Measurements from ENCODE around the gene PEX14. TPM values are rescaled to one million over a fixed set of nuclear protein-coding genes. Genes with fewer than 3 reads are reported as not detected.

Gene PEX14
- total and polyA plus RNA-seq, 2 experiments from 2014 or later = 17.6 to 19.6 TPM

GRCh38 chr1:10674700-10675609 is 200.2 kb downstream of the PEX14 start:
- Histone ChIP-seq H3K36me3 (ENCODE audit: insufficient read depth) (no peaks in the 10 kb centered on the region; the same call in 1 of the 2 replicates), H3K27me3 (ENCODE audit: insufficient read depth) (no peaks in the 10 kb centered on the region), H3K79me2 (replicated peaks; ENCODE audit: insufficient read depth) (no peaks in the 10 kb centered on the region), H3K4me1 (ENCODE audit: insufficient read depth) (peaks cover 21% of the 10 kb centered on the region), H3K27ac (ENCODE audit: low read depth) (no peak overlapping the region), H3K9me2 (ENCODE audit: insufficient read depth) (no peaks in the 10 kb centered on the region), H3K4me2 (no peak overlapping the region), H2AFZ (no peak overlapping the region), H3F3A (replicated peaks; ENCODE audit: low read depth) (no peaks in the 10 kb centered on the region), H3K4me3 (no peak overlapping the region), H4K20me1 (replicated peaks; ENCODE audit: insufficient read depth) (no peaks in the 10 kb centered on the region)
- no peak overlapping the region for H3K27ac Mint-ChIP-seq
- no peak for ATAC-seq
- no peak for TF ChIP-seq ZNF114 (CRISPR knock-in tag; IDR thresholded peaks at IDR 0.05)
- no peak for TF ChIP-seq ETS1 (IDR thresholded peaks at IDR 0.05)
- no peak for TF ChIP-seq JUNB (IDR thresholded peaks at IDR 0.05; ENCODE audit: unreplicated experiment)
- no peak for TF ChIP-seq ZNF462 (CRISPR knock-in tag; IDR thresholded peaks at IDR 0.05)
- no peak for TF ChIP-seq CTCF (conservative IDR thresholded peaks at IDR 0.05; ENCODE audit: low read depth in 2 of 2)
- TF ChIP-seq EZH2 (IDR thresholded peaks at IDR 0.05; ENCODE audit: low read depth, unreplicated experiment) = no peak
- H3K27me3 Mint-ChIP-seq (ENCODE audit: insufficient read depth, low read depth, poor library complexity) = peaks cover 17% of the 10 kb centered on the region
- no peaks in the 10 kb centered on the region; the same call in 2 of the 3 replicates for H3K9me3 Mint-ChIP-seq
- no peak overlapping the region; the same call in 2 of the 3 replicates for H3K4me3 Mint-ChIP-seq
- H3K36me3 Mint-ChIP-seq (ENCODE audit: low read depth) = no peaks in the 10 kb centered on the region
- peaks cover 52% of the 10 kb centered on the region for H3K4me1 Mint-ChIP-seq
- DNase-seq (ENCODE audit: low spot score) = no peak

Data from GM23338 (cell line).